ENCODE measurements around the gene ASAH2.
A peak's percentile ranks its signal among the peaks of the same experiment; 100 is the strongest.
"Not testable (repeated sequence)": the region's sequence is repeated elsewhere in the genome, so short reads cannot be mapped to it uniquely, and the experiment has no call there.

Gene ASAH2

GRCh38 chr10:50251394-50251793 is at the start of gene ASAH2:
Gene ASAH2, minus strand, starts transcription at chr10:50251516. Its CDS starts 2,906 bp downstream, at chr10:50248610.
- no peak for DNase-seq

GRCh38 chr10:50299948-50300669 is 48.8 kb upstream of the ASAH2 start:
- DNase-seq, result no peak

- no peak for DNase-seq
Measured at GRCh38 chr10:50295367-50295766, 44.1 kb upstream of the ASAH2 start.

GRCh38 chr10:50294582-50294981 is 43.3 kb upstream of the ASAH2 start:
- no peak for DNase-seq

- no peak for DNase-seq
Measured at GRCh38 chr10:50293513-50294313, 42.4 kb upstream of the ASAH2 start.

- no peak for DNase-seq
Measured at GRCh38 chr10:50291261-50291850, 40.0 kb upstream of the ASAH2 start.

- DNase-seq, result no peak
Measured at GRCh38 chr10:50289196-50289595, 37.9 kb upstream of the ASAH2 start.

- DNase-seq, result no peak
Measured at GRCh38 chr10:50286996-50287803, 35.9 kb upstream of the ASAH2 start.

- no peak for DNase-seq
Measured at GRCh38 chr10:50286517-50286916, 35.2 kb upstream of the ASAH2 start.

- no peak for DNase-seq
Measured at GRCh38 chr10:50281967-50282522, 30.7 kb upstream of the ASAH2 start.

- no peak for DNase-seq
Measured at GRCh38 chr10:50281210-50281966, 30.1 kb upstream of the ASAH2 start.

GRCh38 chr10:50280049-50280841 is 28.9 kb upstream of the ASAH2 start:
- DNase-seq, result no peak

- no peak for DNase-seq
Measured at GRCh38 chr10:50279489-50279888, 28.2 kb upstream of the ASAH2 start.

GRCh38 chr10:50275650-50276235 is 24.4 kb upstream of the ASAH2 start:
- peak; percentile 50 to 56 for DNase-seq

GRCh38 chr10:50272531-50272930 is 21.2 kb upstream of the ASAH2 start:
- DNase-seq, result no peak

- DNase-seq, result no peak
Measured at GRCh38 chr10:50271564-50272250, 20.4 kb upstream of the ASAH2 start.

- not testable (repeated sequence) for DNase-seq
Measured at GRCh38 chr10:50267877-50268276, 16.6 kb upstream of the ASAH2 start.

GRCh38 chr10:50262625-50263024 is 11.3 kb upstream of the ASAH2 start:
- not testable (repeated sequence) for DNase-seq

GRCh38 chr10:50260791-50261281 is 9.5 kb upstream of the ASAH2 start:
- DNase-seq, result no peak

- no peak for DNase-seq
Measured at GRCh38 chr10:50254479-50254878, 3.2 kb upstream of the ASAH2 start.
